ENCODE results near the gene PRKCE.
"Not testable (repeated sequence)": the region's sequence is repeated elsewhere in the genome, so short reads cannot be mapped to it uniquely, and the experiment has no call there.

Gene PRKCE

GRCh38 chr2:45696708-45697107 is 45.2 kb downstream of the PRKCE start:
- no peak for DNase-seq (ENCODE audit: low read depth in 2 of 2, low spot score in 1 of 2)

DNA sequence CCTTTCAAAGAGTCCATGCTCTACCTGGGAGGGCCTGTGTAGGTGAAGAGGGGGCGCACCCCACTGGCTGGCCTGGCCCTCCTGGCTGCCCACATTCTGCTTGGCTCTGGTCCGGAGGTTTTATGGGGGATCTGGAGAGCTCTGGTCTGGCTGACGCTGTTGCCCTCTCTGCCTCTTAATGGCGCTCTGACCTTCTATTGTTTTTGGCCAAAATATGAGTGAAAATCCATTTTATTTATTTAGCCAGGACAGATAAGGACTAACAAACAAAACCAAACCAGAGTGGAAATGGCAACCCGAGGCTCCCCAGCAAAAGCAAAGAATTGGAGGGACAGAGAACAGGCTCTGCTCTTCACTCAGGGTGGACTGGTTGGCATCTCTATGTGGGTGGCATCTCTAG is 45.7 kb downstream of the PRKCE start:
- no peak for DNase-seq (ENCODE audit: low read depth in 2 of 2, low spot score in 1 of 2)

GRCh38 chr2:45698554-45698953 is 47.1 kb downstream of the PRKCE start:
- no peak for DNase-seq (ENCODE audit: low read depth in 2 of 2, low spot score in 1 of 2)

GRCh38 chr2:45699032-45699658 is 47.7 kb downstream of the PRKCE start:
- no peak for DNase-seq (ENCODE audit: low read depth in 2 of 2, low spot score in 1 of 2)

DNA sequence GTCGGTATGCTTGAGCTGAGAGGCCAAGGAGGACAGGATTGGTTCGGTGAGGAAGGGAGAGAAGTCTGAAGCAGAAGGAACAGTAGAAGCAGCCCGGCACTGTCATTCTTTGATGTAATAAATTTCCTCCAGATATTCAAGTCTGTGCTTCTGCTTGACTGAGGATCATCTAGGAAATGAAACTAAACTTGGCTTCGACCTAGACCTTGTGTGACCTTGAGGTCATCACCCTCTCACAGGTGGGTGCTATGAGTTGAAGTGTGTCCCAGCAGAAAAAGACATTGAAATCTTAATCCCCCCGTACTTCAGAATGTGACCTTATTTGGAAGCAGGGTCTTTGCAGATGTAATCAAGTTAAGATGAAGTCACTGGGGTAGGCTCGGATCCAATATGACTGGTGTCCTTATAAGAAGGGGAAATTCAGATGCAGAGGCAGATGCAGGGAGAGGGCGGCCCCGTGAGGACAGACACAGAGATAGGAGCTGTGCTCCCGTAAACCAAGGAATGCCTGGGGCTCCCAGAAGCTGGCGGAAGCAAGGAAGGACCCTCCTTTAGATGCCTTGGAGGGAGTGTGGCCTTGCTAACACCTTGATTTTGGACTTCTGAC is 49.0 kb downstream of the PRKCE start:
- no peak for DNase-seq (ENCODE audit: low read depth in 2 of 2, low spot score in 1 of 2)

DNA sequence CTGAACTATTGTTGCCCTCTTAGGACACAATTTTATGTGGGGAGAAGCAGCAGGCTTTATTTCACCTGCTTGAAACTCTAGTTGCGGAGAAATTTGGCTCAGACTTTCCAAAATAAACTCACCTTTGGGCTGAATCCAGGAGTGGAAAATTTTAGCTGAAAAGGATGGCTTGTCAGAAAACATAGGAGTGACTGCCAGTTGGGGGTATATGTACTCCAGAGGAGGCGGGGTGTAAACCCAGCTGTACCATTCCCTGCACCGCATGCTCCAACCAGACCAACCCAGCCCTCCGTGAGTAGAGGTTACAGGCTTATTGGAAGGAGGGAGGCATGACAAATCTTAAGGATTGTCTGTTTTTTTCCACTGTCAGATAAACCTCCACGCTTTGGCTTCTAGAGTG is 53.8 kb downstream of the PRKCE start:
- DNase-seq (ENCODE audit: low read depth in 2 of 2, low spot score in 1 of 2), result no peak

- DNase-seq (ENCODE audit: low read depth in 2 of 2, low spot score in 1 of 2), result no peak
These were observed 54.6 kb downstream of the PRKCE start for GRCh38 chr2:45706033-45706432.

- no peak for DNase-seq (ENCODE audit: low read depth in 2 of 2, low spot score in 1 of 2)
These were observed 55.5 kb downstream of the PRKCE start for GRCh38 chr2:45707006-45707405.

- no peak for DNase-seq (ENCODE audit: low read depth in 2 of 2, low spot score in 1 of 2)
These were observed 56.2 kb downstream of the PRKCE start for GRCh38 chr2:45707661-45708060.

GRCh38 chr2:45708501-45708900 is 57.0 kb downstream of the PRKCE start:
- DNase-seq (ENCODE audit: low read depth in 2 of 2, low spot score in 1 of 2), result no peak

GRCh38 chr2:45709137-45709536 is 57.7 kb downstream of the PRKCE start:
- no peak for DNase-seq (ENCODE audit: low read depth in 2 of 2, low spot score in 1 of 2)

GRCh38 chr2:45710468-45710867 is 59.0 kb downstream of the PRKCE start:
- DNase-seq (ENCODE audit: low read depth in 2 of 2, low spot score in 1 of 2), result no peak

- DNase-seq (ENCODE audit: low read depth in 2 of 2, low spot score in 1 of 2), result no peak
These were observed 59.7 kb downstream of the PRKCE start for GRCh38 chr2:45711224-45711623.

DNA sequence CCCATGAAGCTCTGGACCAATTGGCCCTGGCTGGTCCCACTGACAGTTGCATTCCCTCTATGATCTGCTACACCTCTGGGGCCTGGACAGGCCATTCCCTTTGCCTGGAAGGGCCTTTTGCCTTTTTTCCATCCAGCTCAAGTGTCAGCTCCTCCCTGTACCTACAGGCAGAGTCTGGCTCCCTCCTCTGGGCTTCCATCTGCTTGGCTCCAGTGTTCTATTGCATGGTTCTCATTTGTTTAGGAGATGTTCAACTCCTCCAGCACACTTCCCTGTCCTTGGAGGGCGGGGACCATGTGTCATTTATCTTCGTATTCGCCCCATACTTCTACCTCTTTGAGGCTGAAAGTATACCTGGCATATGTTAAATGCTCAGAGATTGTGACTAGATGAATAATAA is 61.1 kb downstream of the PRKCE start:
- DNase-seq (ENCODE audit: low read depth in 2 of 2, low spot score in 1 of 2), result no peak

DNA sequence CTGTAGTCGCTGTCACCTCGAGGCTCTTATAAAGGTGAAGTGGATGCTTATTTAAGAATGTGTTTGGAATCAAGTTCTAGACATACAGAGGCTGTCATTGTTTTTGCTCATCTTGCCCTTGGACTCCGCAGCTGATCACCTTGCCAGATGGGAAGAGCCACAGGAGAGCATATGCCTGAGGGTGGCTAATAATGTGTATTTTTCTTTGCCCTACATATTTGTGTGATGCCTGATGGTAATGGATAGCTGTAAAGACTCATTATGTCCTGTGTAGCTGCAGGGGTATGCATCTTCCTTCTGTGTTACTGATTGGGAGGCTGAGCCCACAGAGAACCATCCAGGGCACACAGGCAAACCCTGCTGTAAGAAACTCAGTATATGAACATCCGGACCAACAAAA is 61.7 kb downstream of the PRKCE start:
- no peak for DNase-seq (ENCODE audit: low read depth in 2 of 2, low spot score in 1 of 2)

DNA sequence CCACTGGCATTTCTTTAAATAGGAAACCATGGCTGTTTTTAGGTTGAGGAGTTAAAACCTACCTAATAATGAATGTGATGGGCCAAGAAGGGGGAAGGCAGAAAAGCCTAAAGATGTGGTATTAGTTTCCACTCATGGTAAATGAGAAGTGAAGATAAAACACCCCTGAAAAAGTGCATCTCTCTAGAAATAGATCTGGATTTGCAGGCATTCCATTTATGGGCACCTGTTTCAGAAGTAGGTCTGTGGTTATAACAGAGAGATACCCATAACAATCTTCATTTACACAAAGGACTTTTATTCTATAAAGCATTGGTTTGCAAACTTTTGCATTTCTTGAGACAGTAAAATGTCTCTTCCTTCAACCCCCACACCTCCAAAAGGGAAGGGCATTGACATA is 62.1 kb downstream of the PRKCE start:
- no peak for DNase-seq (ENCODE audit: low read depth in 2 of 2, low spot score in 1 of 2)

- DNase-seq (ENCODE audit: low read depth in 2 of 2, low spot score in 1 of 2), result no peak
These were observed 63.2 kb downstream of the PRKCE start for GRCh38 chr2:45714679-45715078.

DNA sequence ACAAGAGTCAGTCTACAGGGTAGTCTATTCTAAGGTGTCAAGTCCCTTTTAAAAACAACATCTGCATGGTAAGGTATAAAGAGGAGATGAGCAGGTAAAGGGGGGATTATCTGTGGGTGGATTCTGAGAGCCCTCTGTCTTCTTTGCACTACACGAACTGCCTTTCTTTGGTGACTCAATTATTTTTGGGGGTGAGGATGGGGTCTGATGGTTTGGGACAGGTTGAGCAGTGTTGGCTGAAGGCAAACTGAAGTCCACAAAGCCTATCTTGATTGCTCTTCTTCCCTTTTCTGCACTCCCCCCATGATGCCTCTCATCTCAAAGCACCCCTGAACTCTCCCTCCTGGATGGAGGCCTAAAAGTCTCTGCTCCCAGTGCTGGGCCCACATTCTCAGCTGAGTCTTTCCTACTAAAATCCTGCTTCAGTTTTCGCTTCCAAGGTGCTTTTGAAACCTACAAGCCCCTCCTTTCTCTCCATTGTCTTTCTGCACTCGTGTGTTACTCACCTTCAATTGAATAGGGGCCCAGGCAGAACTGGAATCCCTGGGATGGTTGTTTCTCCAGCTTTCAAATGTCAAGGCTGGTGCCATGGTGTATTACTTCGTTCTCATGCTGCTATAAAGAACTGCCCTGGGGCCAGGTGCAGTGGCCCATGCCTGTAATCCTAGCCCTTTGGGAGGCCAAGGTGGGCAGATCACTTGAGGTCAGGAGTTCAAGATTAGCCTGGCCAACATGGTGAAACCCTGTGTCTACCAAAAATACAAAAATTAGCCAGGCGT is 64.3 kb downstream of the PRKCE start:
- DNase-seq (ENCODE audit: low read depth in 2 of 2, low spot score in 1 of 2), result no peak

DNA sequence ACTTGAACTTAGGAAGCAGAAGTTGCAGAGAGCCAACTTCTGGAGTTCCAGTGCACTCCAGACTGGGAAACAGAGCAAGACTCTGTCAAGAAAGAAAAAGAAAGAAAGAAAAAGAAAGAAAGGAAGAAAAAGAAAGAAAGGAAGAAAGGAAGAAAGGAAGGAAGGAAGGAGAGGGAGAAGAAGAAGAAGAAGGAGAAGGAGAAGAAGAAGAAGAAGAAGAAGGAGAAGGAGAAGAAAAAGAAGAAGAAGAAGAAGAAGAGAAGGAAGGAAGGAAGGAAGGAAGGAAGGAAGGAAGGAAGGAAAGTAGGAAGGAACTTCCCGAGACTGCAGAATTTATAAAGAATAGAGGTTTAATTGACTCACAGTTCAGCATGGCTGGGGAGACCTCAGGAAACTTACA is 65.0 kb downstream of the PRKCE start:
- not testable (repeated sequence) for DNase-seq (ENCODE audit: low read depth in 2 of 2, low spot score in 1 of 2)

- DNase-seq (ENCODE audit: low read depth in 2 of 2, low spot score in 1 of 2), result no peak
These were observed 65.4 kb downstream of the PRKCE start for GRCh38 chr2:45716915-45717314.

- DNase-seq (ENCODE audit: low read depth in 2 of 2, low spot score in 1 of 2), result no peak
These were observed 68.7 kb downstream of the PRKCE start for GRCh38 chr2:45720210-45720609.

DNA sequence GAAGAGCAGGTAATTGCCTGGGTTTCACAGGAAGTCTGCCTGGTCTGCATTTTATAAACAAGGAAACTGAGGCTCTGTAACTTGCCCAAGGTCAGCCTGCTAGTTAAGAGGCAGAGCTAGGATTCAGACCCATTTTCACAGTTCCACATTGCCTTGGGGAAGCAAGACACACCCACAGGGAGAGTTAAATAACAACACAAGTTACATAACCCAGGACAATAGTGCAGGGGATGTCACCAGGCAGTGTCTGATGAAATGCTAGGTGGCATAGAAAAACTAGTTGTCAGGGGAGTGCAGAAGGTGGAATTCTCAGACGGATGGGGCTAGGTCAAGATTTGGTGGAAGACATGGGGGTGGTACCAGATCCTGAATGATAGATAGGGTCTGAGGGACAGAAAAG is 69.7 kb downstream of the PRKCE start:
- no peak for DNase-seq (ENCODE audit: low read depth in 2 of 2, low spot score in 1 of 2)

DNA sequence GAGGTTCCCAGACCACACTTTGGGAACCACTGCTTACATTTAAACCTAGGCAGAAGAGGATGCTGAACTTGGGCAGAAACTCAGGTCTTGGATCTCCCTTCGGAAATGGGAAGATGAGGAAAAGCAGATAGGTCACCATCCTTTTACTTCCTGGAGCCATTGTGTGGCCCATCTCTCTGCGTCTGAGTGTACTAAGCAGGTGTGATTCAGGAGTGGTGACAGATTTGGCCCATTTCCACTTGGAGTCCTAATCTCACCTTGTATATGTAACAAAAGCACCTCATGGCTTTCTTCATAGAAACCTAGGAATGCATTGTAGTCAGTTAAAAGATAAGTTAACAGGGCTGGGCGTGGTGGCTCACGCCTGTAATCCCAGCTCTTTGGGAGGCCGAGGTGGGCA is 71.0 kb downstream of the PRKCE start:
- DNase-seq (ENCODE audit: low read depth in 2 of 2, low spot score in 1 of 2), result no peak
